Heart left ventricle (tissue), 16 donors: ENCODE measurements around the gene MAZ. TPM values are rescaled to one million over a fixed set of nuclear protein-coding genes. Genes with fewer than 3 reads are reported as not detected.
"Not testable (repeated sequence)": the region's sequence is repeated elsewhere in the genome, so short reads cannot be mapped to it uniquely, and the experiment has no call there.

Experiments used
- ATAC-seq, 4 donors: fragments of 200-7000 bp; cut with Tn5 transposase; one replicate each; pipeline ENCODE4 v1.9.1; 2020 to 2022; ENCODE audit warnings: moderate library complexity in 4 of 4, mild to moderate bottlenecking in 3 of 4, moderate number of reproducible peaks in 1 of 4
- DNase-seq, 5 donors: peaks; one replicate each; pipeline ENCODE4 v3.0.0-alpha.2; 2020
- H3K27ac ChIP-seq, 12 donors: fragments of 200-600 bp; sonication (generic) in 4 of 12; one replicate each; pipeline versions ENCODE4 v1.5.0 to v1.8.0; 2016 to 2022; ENCODE audit warnings: mild to moderate bottlenecking in 2 of 12
- H3K27me3 ChIP-seq, 9 donors: fragments of 200-600 bp; sonication (generic) in 2 of 9; one replicate each; pipeline versions ENCODE4 v1.5.1 to v1.8.0; 2016 to 2022; ENCODE audit warnings: mild to moderate bottlenecking in 3 of 9
- H3K36me3 ChIP-seq, 9 donors: fragments of 200-600 bp; sonication (generic) in 2 of 9; one replicate each; pipeline versions ENCODE4 v1.5.0 to v1.8.0; 2018 to 2022; ENCODE audit warnings: mild to moderate bottlenecking in 2 of 9
- H3K4me1 ChIP-seq, 12 donors: fragments of 200-600 bp; sonication (generic) in 4 of 12; one replicate each; pipeline versions ENCODE4 v1.5.0 to v1.8.0; 2016 to 2022; ENCODE audit warnings: mild to moderate bottlenecking in 3 of 12
- H3K4me3 ChIP-seq, 12 donors: fragments of 200-600 bp; sonication (generic) in 4 of 12; one replicate each; pipeline versions ENCODE4 v1.5.0 to v1.8.0; 2017 to 2022; ENCODE audit warnings: mild to moderate bottlenecking in 9 of 12, moderate library complexity in 4 of 12
- H3K9me3 ChIP-seq, 12 donors: fragments of 200-600 bp; sonication (generic) in 4 of 12; one replicate each; pipeline versions ENCODE4 v1.5.0 to v1.8.0; 2016 to 2022; ENCODE audit warnings: mild to moderate bottlenecking in 1 of 12
- POLR2A ChIP-seq, 2 donors: fragments of 450-650 bp; IDR thresholded peaks; one replicate each; pipeline ENCODE4 v1.6.1; 2017; ENCODE audit warnings: antibody characterized with exemption in 2 of 2, mild to moderate bottlenecking in 2 of 2, moderate library complexity in 2 of 2
- WGBS, 4 donors: extraction: QIAGEN DNeasy Blood & Tissue Kit in 2 of 4; methylation state at CpG; one replicate each; pipeline versions ENCODE4 v1.1.5 to v1.1.7; 2013 to 2018; 5-methylcytosine and 5-hydroxymethylcytosine counted together
- intact Hi-C, 10 donors: fragments of 100-400 bp; cut with DNase I; formaldehyde crosslinking; loops; one replicate each; pipeline versions ENCODE4 v1.11.1 to v1.14.2; 2022
- polyA plus RNA-seq, 2 donors: library from polyadenylated mRNA; stranded (reverse); fragments of 200-250 nt; gene quantifications; one replicate each; pipeline ENCODE4 v1.2.3, GENCODE V29; 2013
- total RNA-seq, 9 donors: library from RNA; depleted of rRNA in 2 of 9; stranded (reverse); fragments of >200 nt in 2 of 9; fragmentation: NEBNext Ultra II Directional in 3 of 9; extraction: Animal tissue kit (Norgen Biotek cat#: 25700) in 3 of 9; gene quantifications; one replicate each; pipeline versions ENCODE4 v1.1.0 to v1.2.4, GENCODE V29; 2016 to 2023
- TF ChIP-seq, protein P1 (sequence below), 12 donors: fragments of 200-600 bp; sonication (generic) in 4 of 12; IDR thresholded peaks; one replicate each; pipeline versions ENCODE4 v1.5.0 to v1.8.0; 2018 to 2022; ENCODE audit warnings: antibody characterized with exemption in 12 of 12, mild to moderate bottlenecking in 5 of 12
- donor health status: ischemic (EF 13 %, LVEDD 7.1; RV severe dilation, severe dysfunction).
- donor health status: healthy with polysubstance abuse.
- donor health status: DM: no; HTN: yes; CAD: no.
- donor health status: DM: no; HTN: no; CAD: no.
- donor health status: ischemic (EF 25% LVEDD 6.9; RV normal size, moderate dysfunction).
- donor health status: ischemic (EF 25% LVEDD 5.7; RV mildly dilated, moderate dysfunction).
- donor health status: healthy.
- donor health status: DM: yes; HTN: yes; CAD: no.
- donor health status: ischemic (EF 35%, LVEDD 5.7; RV mildly dilated, moderate dysfunction).
- donor health status: nonischemic (EF 11% LVEDD 7.7; RV severe dilation, severe dysfunction).
- donor health status: DM: yes; HTN: yes; CAD: no.
- donor health status: PGD.
- donor health status: ischemic (EF 29% LVEDD 5.4; RV normal size, mild dysfunction).
- donor health status: nonischemic (EF 23%, LVEDD 6.1; RV moderate dilation, normal function).

The MAZ gene
- total and polyA plus RNA-seq, 11 donors: 58.9 to 188 (median 74.0) TPM

DNA sequence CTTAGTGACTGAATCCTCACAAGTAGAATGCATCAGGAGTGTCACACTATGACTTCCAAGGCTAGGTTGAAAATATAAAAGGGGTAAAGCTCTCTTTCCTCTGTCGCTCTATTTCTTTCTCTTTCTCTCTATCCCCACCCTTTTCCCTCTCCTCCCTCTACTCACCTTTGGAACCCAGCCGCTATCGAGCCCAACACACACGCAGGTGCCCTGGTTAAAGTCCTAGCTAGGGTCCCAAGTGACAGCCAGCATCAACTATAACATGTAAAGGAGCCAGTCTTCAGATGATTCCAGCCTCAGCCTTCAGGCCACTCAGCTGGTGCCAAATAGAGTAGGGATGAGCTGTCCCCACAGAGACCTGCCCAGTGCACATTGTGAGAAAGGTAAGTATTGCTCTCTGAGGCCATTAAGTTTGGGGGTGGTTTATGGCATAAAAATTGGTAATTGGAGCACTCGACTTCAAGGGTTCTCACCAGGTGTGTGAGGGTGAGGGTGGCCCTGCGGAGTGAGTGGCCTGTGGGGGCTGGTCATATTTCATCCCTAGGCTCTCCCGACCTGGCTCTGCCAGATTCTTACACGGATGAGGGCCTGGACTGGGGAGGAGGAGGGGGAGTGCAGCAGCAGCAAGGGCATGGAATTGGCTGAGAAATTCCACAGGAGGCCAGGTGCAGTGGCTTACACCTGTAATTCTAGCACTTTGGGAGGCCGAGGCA lies 45.6 kb upstream of the MAZ start:
- H3K9me3 ChIP-seq: no peaks in the 10 kb centered on the region
- no peak for ATAC-seq
- WGBS, 4 donors: 69 to 79% (median 74%) methylated on average over 9 of the region's 9 CpGs

DNA sequence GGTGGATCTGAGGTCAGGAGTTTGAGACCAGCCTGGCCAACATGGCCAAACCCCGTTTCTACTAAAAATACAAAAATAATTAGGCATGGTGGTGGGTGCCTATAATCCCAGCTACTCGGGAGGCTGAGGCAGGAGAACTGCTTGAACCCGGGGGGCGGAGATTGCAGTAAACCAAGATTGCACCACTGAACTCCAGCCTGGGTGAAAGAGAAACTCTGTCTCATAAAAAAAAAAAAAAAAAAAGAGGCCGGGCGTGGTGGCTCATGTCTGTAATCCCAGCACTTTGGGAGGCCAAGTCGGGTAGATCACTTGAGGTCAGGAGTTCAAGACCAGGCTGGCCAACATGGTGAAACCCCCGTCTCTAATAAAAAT lies 45.1 kb upstream of the MAZ start:
- H3K4me1 ChIP-seq, H3K9me3 ChIP-seq, H3K27me3 ChIP-seq, H3K4me3 ChIP-seq, intact Hi-C loops, ATAC-seq, H3K27ac ChIP-seq, DNase-seq, H3K36me3 ChIP-seq: not testable (repeated sequence)
- WGBS, 4 donors: 79 to 86% (median 81%) methylated on average over 8 of the region's 8 CpGs

More for the DNA sequence above, 45.6 kb upstream of the MAZ start:
- peaks cover 0 to 7% (median 0%) of the 10 kb centered on the region in 9 donors for H3K27me3 ChIP-seq
- H3K4me3 ChIP-seq: no peak overlapping the region
- intact Hi-C loops: no loop called here
- no peak overlapping the region for H3K27ac ChIP-seq
- no peaks in the 10 kb centered on the region for H3K36me3 ChIP-seq
- no peak for DNase-seq
- TF ChIP-seq, protein P1, sequence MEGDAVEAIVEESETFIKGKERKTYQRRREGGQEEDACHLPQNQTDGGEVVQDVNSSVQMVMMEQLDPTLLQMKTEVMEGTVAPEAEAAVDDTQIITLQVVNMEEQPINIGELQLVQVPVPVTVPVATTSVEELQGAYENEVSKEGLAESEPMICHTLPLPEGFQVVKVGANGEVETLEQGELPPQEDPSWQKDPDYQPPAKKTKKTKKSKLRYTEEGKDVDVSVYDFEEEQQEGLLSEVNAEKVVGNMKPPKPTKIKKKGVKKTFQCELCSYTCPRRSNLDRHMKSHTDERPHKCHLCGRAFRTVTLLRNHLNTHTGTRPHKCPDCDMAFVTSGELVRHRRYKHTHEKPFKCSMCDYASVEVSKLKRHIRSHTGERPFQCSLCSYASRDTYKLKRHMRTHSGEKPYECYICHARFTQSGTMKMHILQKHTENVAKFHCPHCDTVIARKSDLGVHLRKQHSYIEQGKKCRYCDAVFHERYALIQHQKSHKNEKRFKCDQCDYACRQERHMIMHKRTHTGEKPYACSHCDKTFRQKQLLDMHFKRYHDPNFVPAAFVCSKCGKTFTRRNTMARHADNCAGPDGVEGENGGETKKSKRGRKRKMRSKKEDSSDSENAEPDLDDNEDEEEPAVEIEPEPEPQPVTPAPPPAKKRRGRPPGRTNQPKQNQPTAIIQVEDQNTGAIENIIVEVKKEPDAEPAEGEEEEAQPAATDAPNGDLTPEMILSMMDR (IDR thresholded peaks at IDR 0.05): no peak
- TF ChIP-seq POLR2A (IDR thresholded peaks at IDR 0.05): no peak
- H3K4me1 ChIP-seq: no peaks in the 10 kb centered on the region

DNA sequence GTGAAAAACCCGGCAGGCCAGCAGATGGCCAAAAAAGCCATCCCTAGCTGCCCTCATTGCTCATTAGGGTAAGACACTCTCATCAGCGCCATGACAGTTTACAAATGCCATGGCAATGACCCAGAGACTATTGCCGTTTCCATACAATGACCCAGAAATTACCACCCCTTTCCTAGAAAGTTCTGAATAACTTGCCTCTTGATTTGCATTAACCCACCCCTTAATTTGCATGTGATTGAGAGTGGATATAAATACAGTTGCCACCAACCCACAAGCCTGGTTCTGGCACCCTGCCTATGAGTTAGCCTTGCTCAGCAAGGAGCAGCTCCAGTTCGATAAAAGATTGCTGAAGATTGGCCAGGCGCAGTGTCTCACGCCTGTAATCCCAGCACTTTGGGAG lies 44.4 kb upstream of the MAZ start:
- Histone ChIP-seq H3K27ac (no peak overlapping the region), H3K4me3 (no peak overlapping the region), H3K36me3 (no peaks in the 10 kb centered on the region), H3K9me3 (no peaks in the 10 kb centered on the region), H3K4me1 (no peaks in the 10 kb centered on the region), H3K27me3 (peaks cover 0 to 7% (median 0%) of the 10 kb centered on the region in 9 donors)
- WGBS, 4 donors: 68 to 77% (median 75%) methylated on average over 6 of the region's 6 CpGs
- ATAC-seq (no peak), DNase-seq (no peak)
- intact Hi-C loops: no loop called here
- TF ChIP-seq POLR2A (IDR thresholded peaks at IDR 0.05): no peak
- TF ChIP-seq, protein P1 (IDR thresholded peaks at IDR 0.05): no peak

DNA sequence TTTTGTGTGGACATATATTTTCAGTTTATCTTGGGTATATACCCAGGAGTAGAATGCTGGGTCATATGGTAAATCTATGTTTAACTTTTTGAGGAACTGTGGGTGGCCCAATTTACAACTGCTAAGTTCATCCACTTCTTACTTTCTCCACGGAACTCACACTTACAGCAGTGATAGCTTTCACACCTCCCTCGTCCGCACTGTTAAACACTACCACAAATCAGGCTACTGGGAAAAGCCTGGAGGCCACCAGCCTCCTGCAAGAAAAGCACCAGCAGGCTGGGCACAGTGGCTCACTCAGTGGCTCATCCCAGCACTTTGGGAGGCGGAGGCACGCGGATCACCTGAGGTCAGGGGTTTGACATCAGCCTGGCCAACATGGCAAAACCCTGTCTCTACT lies 43.0 kb upstream of the MAZ start:
- H3K4me3 ChIP-seq: no peak overlapping the region
- intact Hi-C loops: no loop called here
- TF ChIP-seq POLR2A (IDR thresholded peaks at IDR 0.05): no peak
- TF ChIP-seq, protein P1 (IDR thresholded peaks at IDR 0.05): no peak
- H3K27me3 ChIP-seq: peaks cover 0 to 7% (median 0%) of the 10 kb centered on the region in 9 donors
- DNase-seq (no peak), ATAC-seq (no peak)
- H3K9me3 ChIP-seq: no peaks in the 10 kb centered on the region
- H3K27ac ChIP-seq: no peak overlapping the region
- H3K4me1 ChIP-seq: no peaks in the 10 kb centered on the region
- WGBS, 4 donors: 67 to 68% (median 68%) methylated on average over 6 of the region's 6 CpGs
- no peaks in the 10 kb centered on the region for H3K36me3 ChIP-seq
